H1 (cell line): ENCODE results near the gene FAHD1. TPM values are rescaled to one million over a fixed set of nuclear protein-coding genes. Genes with fewer than 3 reads are reported as not detected.

Experiments
- RNF2 ChIP-seq: fragments of 200-900, 300-1000 bp; sonication (generic); IDR thresholded peaks from 2 replicates; pipeline ENCODE4 v1.7.1; 2016; ENCODE audit warnings: borderline replicate concordance, low read depth, mild to moderate bottlenecking, antibody characterized with exemption, low read length; ENCODE audit not compliant: poor library complexity, severe bottlenecking; ENCODE audit errors: missing control alignments
- RXRA ChIP-seq: IDR thresholded peaks from 2 replicates; pipeline ENCODE4 v1.6.1; 2011; ENCODE audit warnings: low read depth, mild to moderate bottlenecking, low read length, moderate library complexity; ENCODE audit not compliant: insufficient read depth
- polyA plus RNA-seq, 7 experiments: library from polyadenylated mRNA; depleted of rRNA in 3 of 7; stranded (reverse) in 5 of 7; unstranded in 2 of 7; fragments of >200 nt in 5 of 7; fragments of 200-250 nt in 2 of 7; gene quantifications; 1 replicate in 5 of 7; 2 replicates in 1 of 7; 4 replicates in 1 of 7; pipeline versions ENCODE4 v1.2.1 to v1.2.3, GENCODE V29; 2011 to 2013; ENCODE audit warnings: missing spikeins in 2 of 7, mixed read lengths in 2 of 7
- total RNA-seq: library from RNA; stranded (reverse); fragmentation: NEBNext Ultra II Directional; extraction: Animal tissue kit (Norgen Biotek cat#: 25700); gene quantifications from 2 replicates; pipeline ENCODE4 v1.2.1, GENCODE V29; 2021

FAHD1 gene
- total and polyA plus RNA-seq, 2 of the 8 experiments (the other 6 are each of a cell fraction or from before 2014, with no cell fraction given) = 20.4 to 31.9 TPM

DNA sequence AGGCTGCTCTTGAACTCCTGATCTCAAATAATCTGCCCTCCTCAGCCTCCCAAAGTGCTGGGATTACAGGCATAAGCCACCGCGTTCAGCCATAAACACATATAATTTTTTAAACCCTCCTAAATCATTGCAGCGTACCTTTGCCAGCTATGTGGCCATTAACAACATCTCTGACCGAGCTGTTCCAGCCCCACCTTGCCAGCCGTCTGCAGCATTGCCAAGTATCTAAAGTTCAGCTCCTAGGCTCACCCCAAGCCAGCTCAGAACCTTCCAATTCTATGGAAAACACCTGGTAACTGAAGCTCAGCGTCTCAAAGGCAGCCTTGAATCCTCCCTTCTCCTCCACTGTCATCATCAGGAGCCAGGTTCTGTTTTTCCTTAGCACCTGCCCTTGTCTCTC, 50.1 kb downstream of the FAHD1 start (continued):
- no peak for TF ChIP-seq RNF2
- TF ChIP-seq RXRA = no peak
